HepG2 (cell line): ENCODE measurements around the gene MID2. TPM values are rescaled to one million over a fixed set of nuclear protein-coding genes. Genes with fewer than 3 reads are reported as not detected.

Experiments used
- ATAC-seq: fragments of 200-7000 bp; cut with Tn5 transposase; 3 replicates; pipeline ENCODE4 v1.9.1; 2020; ENCODE audit warnings: mild to moderate bottlenecking, moderate library complexity
- BruUV-seq: library from RNA; stranded (reverse); fragments of 400-500 nt; replicated peaks from 2 replicates; lab custom pipeline; 2021; lab: Mats Ljungman, UMichigan
- CTCF ChIA-PET: fragments of 300-600 bp; formaldehyde crosslinking; extraction: SDS; loops from one replicate; lab custom pipeline; 2021; ENCODE audit warnings: low total read pairs, inconsistent platforms, low intra/inter-chr PET ratio; lab: Yijun Ruan, JAX
- POLR2A ChIA-PET: fragments of 350-600 bp; sonication (Branson Sonifier 250); formaldehyde crosslinking; loops from one replicate; lab custom pipeline; 2020; ENCODE audit warnings: antibody characterized with exemption, inconsistent platforms; lab: Yijun Ruan, JAX
- DNase-seq: peaks from one replicate; pipeline ENCODE4 v3.0.0-alpha.2; 2015; ENCODE audit warnings: low spot score
- FAIRE-seq: peaks from 3 replicates; lab custom pipeline; 2011; peaks lifted over from hg19 to GRCh38; lab: Jason Lieb, UNC
- H2AFZ ChIP-seq: one replicate; pipeline ENCODE4 v1.6.1; 2011; ENCODE audit warnings: low read length, inconsistent platforms
- H3K27ac ChIP-seq: fragments of 300-600 bp; 3 replicates; pipeline ENCODE4 v1.8.0; 2011; ENCODE audit warnings: mixed run types, mild to moderate bottlenecking, mixed read lengths, low read length, inconsistent platforms; ENCODE audit not compliant: insufficient read depth; ENCODE audit errors: extremely low read length
- H3K27me3 ChIP-seq, 2 experiments: fragments of 200-600 bp in 1 of 2; 2 replicates in 1 of 2; 3 replicates in 1 of 2; pipeline versions ENCODE4 v1.6.0 to v1.8.0; 2011; ENCODE audit warnings: low read length in 2 of 2, mild to moderate bottlenecking in 2 of 2, moderate library complexity in 2 of 2, inconsistent platforms in 1 of 2; ENCODE audit not compliant: insufficient read depth in 2 of 2, control insufficient read depth in 1 of 2
- H3K36me3 ChIP-seq, 2 experiments: fragments of 200-600 bp in 1 of 2; replicated peaks in 1 of 2; 2 replicates in 1 of 2; 3 replicates in 1 of 2; pipeline versions ENCODE4 v1.5.1 to v1.8.0; 2011; ENCODE audit warnings: low read length in 2 of 2, inconsistent platforms in 1 of 2; ENCODE audit not compliant: insufficient read depth in 2 of 2, control insufficient read depth in 1 of 2
- H3K4me1 ChIP-seq: 2 replicates; pipeline ENCODE4 v1.5.1; 2012; ENCODE audit warnings: low read length, inconsistent platforms; ENCODE audit not compliant: insufficient read depth
- H3K4me2 ChIP-seq: 2 replicates; pipeline ENCODE4 v1.6.0; 2011; ENCODE audit warnings: low read depth, low read length, inconsistent platforms
- H3K4me3 ChIP-seq, 3 experiments: fragments of 200-600 bp in 1 of 3; sonication (generic), shearing (Covaris generic) in 1 of 3; replicated peaks in 1 of 3; 2 replicates each; pipeline ENCODE4 v1.5.1; 2011 to 2016; ENCODE audit warnings: low read length in 3 of 3, inconsistent platforms in 2 of 3, low read depth in 2 of 3, mild to moderate bottlenecking in 2 of 3, control low read depth in 1 of 3, mixed read lengths in 1 of 3; ENCODE audit not compliant: insufficient read depth in 1 of 3
- H3K79me2 ChIP-seq: one replicate; pipeline ENCODE4 v1.6.1; 2011; ENCODE audit warnings: low read length, inconsistent platforms; ENCODE audit not compliant: insufficient read depth
- H3K9ac ChIP-seq: 2 replicates; pipeline ENCODE4 v1.6.0; 2011; ENCODE audit warnings: mild to moderate bottlenecking, low read depth, low read length, inconsistent platforms; ENCODE audit not compliant: insufficient read depth
- H3K9me3 ChIP-seq: 2 replicates; pipeline ENCODE4 v1.5.1; 2012; ENCODE audit warnings: mild to moderate bottlenecking, low read length
- H4K20me1 ChIP-seq: 2 replicates; pipeline ENCODE4 v1.6.0; 2011; ENCODE audit warnings: inconsistent platforms, mild to moderate bottlenecking, low read length, moderate library complexity; ENCODE audit not compliant: insufficient read depth
- HES4 ChIP-seq: sonication (generic); formaldehyde crosslinking; IDR thresholded peaks from 2 replicates; pipeline ENCODE4 v1.9.0; 2021; ENCODE audit warnings: mild to moderate bottlenecking, missing genetic modification reagents, borderline replicate concordance
- ONECUT2 ChIP-seq: sonication (generic); formaldehyde crosslinking; IDR thresholded peaks from 2 replicates; pipeline ENCODE4 v1.4.0; 2020; ENCODE audit warnings: missing genetic modification reagents
- SIN3B ChIP-seq: fragments of 150-350 bp; IDR thresholded peaks from 2 replicates; pipeline ENCODE4 v1.6.1; 2014; ENCODE audit warnings: low read length
- SOX6 ChIP-seq, 2 experiments: fragments of 450-650 bp in 1 of 2; sonication (generic) in 1 of 2; formaldehyde crosslinking in 1 of 2; IDR thresholded peaks; 2 replicates each; pipeline versions ENCODE4 v1.4.0 to v1.6.1; 2017 to 2020; ENCODE audit warnings: antibody characterized with exemption in 1 of 2, mild to moderate bottlenecking in 1 of 2, missing genetic modification reagents in 1 of 2
- TFDP1 ChIP-seq: IDR thresholded peaks from 2 replicates; pipeline ENCODE4 v1.6.1; 2016; ENCODE audit warnings: missing compliant biosample characterization, missing genetic modification reagents, borderline replicate concordance
- ZNF180 ChIP-seq: sonication (generic); formaldehyde crosslinking; IDR thresholded peaks from 2 replicates; pipeline ENCODE4 v1.4.0; 2020; ENCODE audit warnings: low read depth, missing genetic modification reagents, borderline replicate concordance
- ZNF30 ChIP-seq: sonication (generic); formaldehyde crosslinking; IDR thresholded peaks from 2 replicates; pipeline ENCODE4 v1.5.0; 2020; ENCODE audit warnings: mild to moderate bottlenecking, missing genetic modification reagents
- ZNF335 ChIP-seq: sonication (generic); formaldehyde crosslinking; IDR thresholded peaks from 2 replicates; pipeline ENCODE4 v1.4.0; 2020; ENCODE audit warnings: missing genetic modification reagents
- WGBS: methylation state at CpG from one replicate; pipeline ENCODE4 v1.1.6; 2017; ENCODE audit warnings: low lambda C conversion rate; 5-methylcytosine and 5-hydroxymethylcytosine counted together
- in situ Hi-C: cut with HindIII; loops from 2 replicates; pipeline ENCODE4 v1.10.0; 2017; ENCODE audit warnings: low pct_unique_long_range_greater_than_20kb; ENCODE audit not compliant: extremely low pct_ligation_motif_present
- intact Hi-C: fragments of 100-400 bp; cut with micrococcal nuclease; formaldehyde crosslinking; loops from one replicate; pipeline ENCODE4 v1.10.0; 2022; ENCODE audit not compliant: unreplicated experiment
- polyA plus RNA-seq, 8 experiments: library from polyadenylated mRNA; depleted of rRNA in 3 of 8; stranded (reverse) in 7 of 8; unstranded in 1 of 8; fragments of >200 nt; fragmentation: Illumina TruSeq in 4 of 8; extraction: Trizol in 4 of 8; gene quantifications; 2 replicates each; pipeline versions ENCODE4 v1.2.1 to v1.2.3, GENCODE V29; 2011 to 2016; ENCODE audit warnings: low read depth in 4 of 8, missing spikeins in 1 of 8, mixed read lengths in 1 of 8; ENCODE audit not compliant: insufficient read depth in 1 of 8
- total RNA-seq, 5 experiments: library from RNA; depleted of rRNA; stranded (reverse); fragments of >200 nt; fragmentation: Illumina TruSeq; extraction: Trizol; gene quantifications; 2 replicates each; pipeline ENCODE4 v1.2.3, GENCODE V29; 2016; ENCODE audit warnings: low read depth in 1 of 5
- TF ChIP-seq, protein P1 (sequence below): fragments of 450-650 bp; IDR thresholded peaks from 2 replicates; pipeline ENCODE4 v1.6.1; 2017
- TF ChIP-seq, protein P2 (sequence below): sonication (generic); formaldehyde crosslinking; IDR thresholded peaks from 2 replicates; pipeline ENCODE4 v1.8.0; 2022; ENCODE audit warnings: low read depth, missing genetic modification reagents

MID2 gene
- total and polyA plus RNA-seq, 2 of the 13 experiments (the other 11 are each of a cell fraction or from before 2014, with no cell fraction given), result 0.05 to 0.09 TPM

- no peak for TF ChIP-seq TFDP1 (CRISPR knock-in tag)
Measured at GRCh38 chrX:107857837-107858236, 32.2 kb downstream of the MID2 start (continued).

GRCh38 chrX:107861056-107861455, 35.4 kb downstream of the MID2 start:
- CTCF ChIA-PET, result no interaction called here
- H3K36me3 ChIP-seq, result no peaks in the 10 kb centered on the region
- no peaks in the 10 kb centered on the region for H3K9me3 ChIP-seq
- no peak overlapping the region for H2AFZ ChIP-seq
- H3K4me1 ChIP-seq, result no peaks in the 10 kb centered on the region
- H4K20me1 ChIP-seq, result no peaks in the 10 kb centered on the region
- no peak overlapping the region for H3K4me3 ChIP-seq
- TF ChIP-seq, protein P1, sequence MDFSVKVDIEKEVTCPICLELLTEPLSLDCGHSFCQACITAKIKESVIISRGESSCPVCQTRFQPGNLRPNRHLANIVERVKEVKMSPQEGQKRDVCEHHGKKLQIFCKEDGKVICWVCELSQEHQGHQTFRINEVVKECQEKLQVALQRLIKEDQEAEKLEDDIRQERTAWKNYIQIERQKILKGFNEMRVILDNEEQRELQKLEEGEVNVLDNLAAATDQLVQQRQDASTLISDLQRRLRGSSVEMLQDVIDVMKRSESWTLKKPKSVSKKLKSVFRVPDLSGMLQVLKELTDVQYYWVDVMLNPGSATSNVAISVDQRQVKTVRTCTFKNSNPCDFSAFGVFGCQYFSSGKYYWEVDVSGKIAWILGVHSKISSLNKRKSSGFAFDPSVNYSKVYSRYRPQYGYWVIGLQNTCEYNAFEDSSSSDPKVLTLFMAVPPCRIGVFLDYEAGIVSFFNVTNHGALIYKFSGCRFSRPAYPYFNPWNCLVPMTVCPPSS, result no peak
- TF ChIP-seq HES4 (CRISPR knock-in tag), result no peak
- TF ChIP-seq ZNF335 (CRISPR knock-in tag), result no peak
- no peak for TF ChIP-seq SOX6 (IDR thresholded peaks at IDR 0.05)
- no peak for TF ChIP-seq SOX6 (CRISPR knock-in tag; IDR thresholded peaks at IDR 0.05)
- TF ChIP-seq ZNF180, result no peak
- no peak for TF ChIP-seq ONECUT2
- TF ChIP-seq, protein P2, sequence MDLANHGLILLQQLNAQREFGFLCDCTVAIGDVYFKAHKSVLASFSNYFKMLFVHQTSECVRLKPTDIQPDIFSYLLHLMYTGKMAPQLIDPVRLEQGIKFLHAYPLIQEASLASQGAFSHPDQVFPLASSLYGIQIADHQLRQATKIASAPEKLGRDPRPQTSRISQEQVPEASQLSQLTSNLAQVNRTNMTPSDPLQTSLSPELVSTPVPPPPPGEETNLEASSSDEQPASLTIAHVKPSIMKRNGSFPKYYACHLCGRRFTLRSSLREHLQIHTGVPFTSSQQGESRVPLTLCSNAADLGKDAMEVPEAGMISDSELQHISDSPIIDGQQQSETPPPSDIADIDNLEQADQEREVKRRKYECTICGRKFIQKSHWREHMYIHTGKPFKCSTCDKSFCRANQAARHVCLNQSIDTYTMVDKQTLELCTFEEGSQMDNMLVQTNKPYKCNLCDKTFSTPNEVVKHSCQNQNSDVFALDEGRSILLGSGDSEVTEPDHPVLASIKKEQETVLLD (CRISPR knock-in tag), result no peak
- TF ChIP-seq ZNF30 (CRISPR knock-in tag), result no peak
- no peak for TF ChIP-seq SIN3B
- H3K79me2 ChIP-seq, result no peaks in the 10 kb centered on the region
- in situ Hi-C loops, result no loop called here
- intact Hi-C loops, result no loop called here
- 54% methylated on average over 4 of the region's 4 CpGs for WGBS
- ATAC-seq (no peak), DNase-seq (no peak), FAIRE-seq (no peak)
- POLR2A ChIA-PET, result no interaction called here
- no peaks in the 10 kb centered on the region for H3K27me3 ChIP-seq
- no peak overlapping the region for H3K27ac ChIP-seq
- H3K4me2 ChIP-seq, result no peak overlapping the region
- H3K9ac ChIP-seq, result no peak overlapping the region
- BruUV-seq, result no TSS peak
